ENCODE data around the gene KLHDC4.

The KLHDC4 gene

GRCh38 chr16:87671715-87672270, 94.0 kb downstream of the KLHDC4 start:
- CTCF ChIA-PET, result no interaction called here

GRCh38 chr16:87671221-87671620, 94.6 kb downstream of the KLHDC4 start:
- DNase-seq (ENCODE audit: low read depth, low spot score), result no peak
- no peak overlapping the region for H3K4me3 ChIP-seq (ENCODE audit: low read depth, low read length)
- TF ChIP-seq CTCF (IDR thresholded peaks at IDR 0.05; ENCODE audit: insufficient read depth, low read length, missing control alignments), result no peak
- POLR2A ChIA-PET, result no interaction called here
- CTCF ChIA-PET, result no interaction called here

More at GRCh38 chr16:87671715-87672270, 94.0 kb downstream of the KLHDC4 start:
- POLR2A ChIA-PET, result no interaction called here
- no peak for DNase-seq (ENCODE audit: low read depth, low spot score)
- no peak overlapping the region for H3K4me3 ChIP-seq (ENCODE audit: low read depth, low read length)
- no peak for TF ChIP-seq CTCF (IDR thresholded peaks at IDR 0.05; ENCODE audit: insufficient read depth, low read length, missing control alignments)

GRCh38 chr16:87669672-87670071, 96.1 kb downstream of the KLHDC4 start:
- no peak overlapping the region for H3K4me3 ChIP-seq (ENCODE audit: low read depth, low read length)
- DNase-seq (ENCODE audit: low read depth, low spot score), result no peak
- TF ChIP-seq CTCF (IDR thresholded peaks at IDR 0.05; ENCODE audit: insufficient read depth, low read length, missing control alignments), result no peak
- ChIA-PET POLR2A (no interaction called here), CTCF (no interaction called here)

GRCh38 chr16:87667946-87668345, 97.8 kb downstream of the KLHDC4 start:
- no peak overlapping the region for H3K4me3 ChIP-seq (ENCODE audit: low read depth, low read length)
- TF ChIP-seq CTCF (IDR thresholded peaks at IDR 0.05; ENCODE audit: insufficient read depth, low read length, missing control alignments), result no peak
- DNase-seq (ENCODE audit: low read depth, low spot score), result no peak
- CTCF ChIA-PET, result interaction anchor here (1.5 kb wide), 1 partner anchor 14 kb away, joined by 4 read pairs; no protein-coding TSS in a partner anchor
- POLR2A ChIA-PET, result no interaction called here

GRCh38 chr16:87667443-87667842, 98.3 kb downstream of the KLHDC4 start:
- no peak for TF ChIP-seq CTCF (IDR thresholded peaks at IDR 0.05; ENCODE audit: insufficient read depth, low read length, missing control alignments)
- ChIA-PET CTCF (interaction anchor here (1.2 to 1.5 kb wide), 2 partner anchors 14 to 31 kb away, joined by 4 to 7 read pairs; no protein-coding TSS in a partner anchor), POLR2A (no interaction called here)
- no peak for DNase-seq (ENCODE audit: low read depth, low spot score)
- H3K4me3 ChIP-seq (ENCODE audit: low read depth, low read length), result no peak overlapping the region

GRCh38 chr16:87666919-87667318, 98.9 kb downstream of the KLHDC4 start:
- ChIA-PET POLR2A (no interaction called here), CTCF (interaction anchor here (1.2 to 1.5 kb wide), 2 partner anchors 15 to 31 kb away, joined by 4 to 7 read pairs; no protein-coding TSS in a partner anchor)
- no peak overlapping the region for H3K4me3 ChIP-seq (ENCODE audit: low read depth, low read length)
- no peak for TF ChIP-seq CTCF (IDR thresholded peaks at IDR 0.05; ENCODE audit: insufficient read depth, low read length, missing control alignments)
- no peak for DNase-seq (ENCODE audit: low read depth, low spot score)
